Measurements from ENCODE around the gene CORIN.

- no peak for TF ChIP-seq EZH2 (IDR thresholded peaks at IDR 0.05; ENCODE audit: borderline replicate concordance, control insufficient read depth, low read depth, low read length)
- TF ChIP-seq CREM (IDR thresholded peaks at IDR 0.05; ENCODE audit: low read depth) = no peak
- TF ChIP-seq POLR2A (IDR thresholded peaks at IDR 0.05; ENCODE audit: low read depth, low read length) = no peak
- TF ChIP-seq, protein P1, sequence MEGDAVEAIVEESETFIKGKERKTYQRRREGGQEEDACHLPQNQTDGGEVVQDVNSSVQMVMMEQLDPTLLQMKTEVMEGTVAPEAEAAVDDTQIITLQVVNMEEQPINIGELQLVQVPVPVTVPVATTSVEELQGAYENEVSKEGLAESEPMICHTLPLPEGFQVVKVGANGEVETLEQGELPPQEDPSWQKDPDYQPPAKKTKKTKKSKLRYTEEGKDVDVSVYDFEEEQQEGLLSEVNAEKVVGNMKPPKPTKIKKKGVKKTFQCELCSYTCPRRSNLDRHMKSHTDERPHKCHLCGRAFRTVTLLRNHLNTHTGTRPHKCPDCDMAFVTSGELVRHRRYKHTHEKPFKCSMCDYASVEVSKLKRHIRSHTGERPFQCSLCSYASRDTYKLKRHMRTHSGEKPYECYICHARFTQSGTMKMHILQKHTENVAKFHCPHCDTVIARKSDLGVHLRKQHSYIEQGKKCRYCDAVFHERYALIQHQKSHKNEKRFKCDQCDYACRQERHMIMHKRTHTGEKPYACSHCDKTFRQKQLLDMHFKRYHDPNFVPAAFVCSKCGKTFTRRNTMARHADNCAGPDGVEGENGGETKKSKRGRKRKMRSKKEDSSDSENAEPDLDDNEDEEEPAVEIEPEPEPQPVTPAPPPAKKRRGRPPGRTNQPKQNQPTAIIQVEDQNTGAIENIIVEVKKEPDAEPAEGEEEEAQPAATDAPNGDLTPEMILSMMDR (IDR thresholded peaks at IDR 0.05 in 2 of 3, conservative IDR thresholded peaks at IDR 0.05 in 1 of 3; ENCODE audit: control insufficient read depth in 2 of 3, extremely low read depth in 1 of 3, insufficient read depth in 1 of 3, low read depth in 3 of 3, low read length in 3 of 3) = no peak
- TF ChIP-seq BMI1 (IDR thresholded peaks at IDR 0.05; ENCODE audit: borderline replicate concordance) = no peak
- no peak for TF ChIP-seq USF1 (IDR thresholded peaks at IDR 0.05; ENCODE audit: borderline replicate concordance, extremely low read length, insufficient read depth, low read depth, low read length)
- no peak for TF ChIP-seq RFX5 (IDR thresholded peaks at IDR 0.05; ENCODE audit: low read depth, low read length)
- no peak for TF ChIP-seq SMARCA5 (IDR thresholded peaks at IDR 0.05)
- TF ChIP-seq KLF5 (IDR thresholded peaks at IDR 0.05; ENCODE audit: partially characterized antibody) = no peak
- TF ChIP-seq GABPA (IDR thresholded peaks at IDR 0.05; ENCODE audit: low read depth) = no peak
- no peak for TF ChIP-seq MTA2 (IDR thresholded peaks at IDR 0.05; ENCODE audit: low read depth)
- TF ChIP-seq RBBP5 (conservative IDR thresholded peaks at IDR 0.05) = no peak
Measured at GRCh38 chr4:47557255-47557654, 280.6 kb downstream of the CORIN start.

All from GM12878 (cell line).